ENCODE measurements around the gene ABCC1.
"Not testable (repeated sequence)": the region's sequence is repeated elsewhere in the genome, so short reads cannot be mapped to it uniquely, and the experiment has no call there.

The ABCC1 gene

GRCh38 chr16:15970202-15970601 is 20.8 kb downstream of the ABCC1 start:
- DNase-seq, result no peak
- no peak overlapping the region for H3K4me3 Mint-ChIP-seq
- peaks cover 12% of the 10 kb centered on the region for H3K9me3 Mint-ChIP-seq
- H3K27me3 Mint-ChIP-seq, result no peaks in the 10 kb centered on the region
- peaks cover 37% of the 10 kb centered on the region for H3K4me1 Mint-ChIP-seq (ENCODE audit: low read depth)
- H3K36me3 Mint-ChIP-seq (ENCODE audit: low read depth), result peaks cover 69% of the 10 kb centered on the region
- no peak overlapping the region for H3K27ac Mint-ChIP-seq

GRCh38 chr16:15970743-15971439 is 21.5 kb downstream of the ABCC1 start:
- H3K27ac Mint-ChIP-seq, result no peak overlapping the region
- H3K36me3 Mint-ChIP-seq (ENCODE audit: low read depth), result peaks cover 75% of the 10 kb centered on the region
- peaks cover 37% of the 10 kb centered on the region for H3K4me1 Mint-ChIP-seq (ENCODE audit: low read depth)
- H3K4me3 Mint-ChIP-seq, result no peak overlapping the region
- H3K9me3 Mint-ChIP-seq, result peaks cover 12% of the 10 kb centered on the region
- no peak for DNase-seq
- H3K27me3 Mint-ChIP-seq, result no peaks in the 10 kb centered on the region

GRCh38 chr16:15971440-15971815 is 22.0 kb downstream of the ABCC1 start:
- peak overlapping the region; percentile 15 for H3K27ac Mint-ChIP-seq
- H3K4me3 Mint-ChIP-seq, result no peak overlapping the region
- no peak for DNase-seq
- H3K4me1 Mint-ChIP-seq (ENCODE audit: low read depth), result peaks cover 39% of the 10 kb centered on the region
- H3K9me3 Mint-ChIP-seq, result peaks cover 12% of the 10 kb centered on the region
- H3K27me3 Mint-ChIP-seq, result no peaks in the 10 kb centered on the region
- H3K36me3 Mint-ChIP-seq (ENCODE audit: low read depth), result peaks cover 81% of the 10 kb centered on the region

GRCh38 chr16:15972046-15972868 is 22.8 kb downstream of the ABCC1 start:
- H3K4me3 Mint-ChIP-seq, result no peak overlapping the region
- H3K4me1 Mint-ChIP-seq (ENCODE audit: low read depth), result peaks cover 37% of the 10 kb centered on the region
- H3K27me3 Mint-ChIP-seq, result no peaks in the 10 kb centered on the region
- peaks cover 12% of the 10 kb centered on the region for H3K9me3 Mint-ChIP-seq
- DNase-seq, result no peak
- H3K27ac Mint-ChIP-seq, result no peak overlapping the region
- H3K36me3 Mint-ChIP-seq (ENCODE audit: low read depth), result peaks cover 84% of the 10 kb centered on the region

- H3K9me3 Mint-ChIP-seq, result peaks cover 22% of the 10 kb centered on the region
- no peak overlapping the region for H3K27ac Mint-ChIP-seq
- no peaks in the 10 kb centered on the region for H3K27me3 Mint-ChIP-seq
- H3K4me3 Mint-ChIP-seq, result no peak overlapping the region
- H3K36me3 Mint-ChIP-seq (ENCODE audit: low read depth), result peaks cover 88% of the 10 kb centered on the region
- H3K4me1 Mint-ChIP-seq (ENCODE audit: low read depth), result peaks cover 41% of the 10 kb centered on the region
- no peak for DNase-seq
Measured at GRCh38 chr16:15973421-15973820, 24.0 kb downstream of the ABCC1 start.

- Mint-ChIP-seq H3K27ac (no peak overlapping the region), H3K9me3 (peaks cover 26% of the 10 kb centered on the region)
- DNase-seq, result no peak
Measured at GRCh38 chr16:15974057-15974456, 24.6 kb downstream of the ABCC1 start.

GRCh38 chr16:15975172-15975571 is 25.8 kb downstream of the ABCC1 start:
- Mint-ChIP-seq H3K36me3 (ENCODE audit: low read depth) (peaks cover 90% of the 10 kb centered on the region), H3K27me3 (no peaks in the 10 kb centered on the region), H3K4me3 (no peak overlapping the region), H3K9me3 (peaks cover 37% of the 10 kb centered on the region), H3K4me1 (ENCODE audit: low read depth) (peaks cover 46% of the 10 kb centered on the region), H3K27ac (no peak overlapping the region)
- no peak for DNase-seq

More at GRCh38 chr16:15974057-15974456, 24.6 kb downstream of the ABCC1 start:
- Mint-ChIP-seq H3K36me3 (ENCODE audit: low read depth) (peaks cover 88% of the 10 kb centered on the region), H3K27me3 (no peaks in the 10 kb centered on the region), H3K4me3 (no peak overlapping the region), H3K4me1 (ENCODE audit: low read depth) (peaks cover 44% of the 10 kb centered on the region)

GRCh38 chr16:15976225-15976812 is 26.9 kb downstream of the ABCC1 start:
- Mint-ChIP-seq H3K4me1 (ENCODE audit: low read depth) (peaks cover 43% of the 10 kb centered on the region), H3K27ac (peak overlapping the region; percentile 68), H3K36me3 (ENCODE audit: low read depth) (peaks cover 91% of the 10 kb centered on the region), H3K9me3 (peaks cover 38% of the 10 kb centered on the region), H3K27me3 (no peaks in the 10 kb centered on the region), H3K4me3 (no peak overlapping the region)
- DNase-seq, result no peak

- DNase-seq, result no peak
- Mint-ChIP-seq H3K9me3 (peaks cover 41% of the 10 kb centered on the region), H3K27me3 (no peaks in the 10 kb centered on the region), H3K27ac (peak overlapping the region; percentile 55), H3K4me3 (no peak overlapping the region), H3K4me1 (ENCODE audit: low read depth) (peaks cover 45% of the 10 kb centered on the region), H3K36me3 (ENCODE audit: low read depth) (peaks cover 91% of the 10 kb centered on the region)
Measured at GRCh38 chr16:15976929-15977637, 27.7 kb downstream of the ABCC1 start.

- H3K27ac Mint-ChIP-seq, result no peak overlapping the region
- H3K36me3 Mint-ChIP-seq (ENCODE audit: low read depth), result peaks cover 91% of the 10 kb centered on the region
- peaks cover 41% of the 10 kb centered on the region for H3K4me1 Mint-ChIP-seq (ENCODE audit: low read depth)
- H3K9me3 Mint-ChIP-seq, result peaks cover 40% of the 10 kb centered on the region
- no peak for DNase-seq
- no peaks in the 10 kb centered on the region for H3K27me3 Mint-ChIP-seq
- H3K4me3 Mint-ChIP-seq, result no peak overlapping the region
Measured at GRCh38 chr16:15979801-15980200, 30.4 kb downstream of the ABCC1 start.

- Mint-ChIP-seq H3K9me3 (peaks cover 40% of the 10 kb centered on the region), H3K27ac (no peak overlapping the region), H3K36me3 (ENCODE audit: low read depth) (peaks cover 86% of the 10 kb centered on the region), H3K4me3 (no peak overlapping the region), H3K4me1 (ENCODE audit: low read depth) (peaks cover 37% of the 10 kb centered on the region), H3K27me3 (no peaks in the 10 kb centered on the region)
- DNase-seq, result no peak
Measured at GRCh38 chr16:15980329-15980728, 30.9 kb downstream of the ABCC1 start.

GRCh38 chr16:15981382-15981781 is 32.0 kb downstream of the ABCC1 start:
- Mint-ChIP-seq H3K9me3 (peaks cover 40% of the 10 kb centered on the region), H3K4me1 (ENCODE audit: low read depth) (peaks cover 30% of the 10 kb centered on the region), H3K4me3 (no peak overlapping the region), H3K36me3 (ENCODE audit: low read depth) (peaks cover 79% of the 10 kb centered on the region), H3K27me3 (no peaks in the 10 kb centered on the region), H3K27ac (no peak overlapping the region)
- DNase-seq, result no peak

- H3K4me3 Mint-ChIP-seq, H3K27ac Mint-ChIP-seq, H3K27me3 Mint-ChIP-seq, DNase-seq: not testable (repeated sequence)
- Mint-ChIP-seq H3K36me3 (ENCODE audit: low read depth) (peaks cover 71% of the 10 kb centered on the region), H3K9me3 (peaks cover 40% of the 10 kb centered on the region), H3K4me1 (ENCODE audit: low read depth) (peaks cover 29% of the 10 kb centered on the region)
Measured at GRCh38 chr16:15982194-15982915, 32.9 kb downstream of the ABCC1 start.

- Mint-ChIP-seq H3K36me3 (ENCODE audit: low read depth) (peaks cover 66% of the 10 kb centered on the region), H3K27me3 (no peaks in the 10 kb centered on the region), H3K27ac (no peak overlapping the region), H3K9me3 (peaks cover 25% of the 10 kb centered on the region), H3K4me1 (ENCODE audit: low read depth) (peaks cover 32% of the 10 kb centered on the region), H3K4me3 (no peak overlapping the region)
- no peak for DNase-seq
Measured at GRCh38 chr16:15983898-15984297, 34.5 kb downstream of the ABCC1 start.

Data from activated T-cell treated with anti-CD3 and anti-CD28 coated beads, Interleukin-2, amount 50 U/mL, for 24 hours (primary cell).